ENCODE results near the gene PCMT1. TPM values are rescaled to one million over a fixed set of nuclear protein-coding genes. Genes with fewer than 3 reads are reported as not detected.

Gene PCMT1
- total and polyA plus RNA-seq, 2 donors (not counting 1 experiment from before 2014, with no cell fraction given) = 30.3 to 46.4 TPM

DNA sequence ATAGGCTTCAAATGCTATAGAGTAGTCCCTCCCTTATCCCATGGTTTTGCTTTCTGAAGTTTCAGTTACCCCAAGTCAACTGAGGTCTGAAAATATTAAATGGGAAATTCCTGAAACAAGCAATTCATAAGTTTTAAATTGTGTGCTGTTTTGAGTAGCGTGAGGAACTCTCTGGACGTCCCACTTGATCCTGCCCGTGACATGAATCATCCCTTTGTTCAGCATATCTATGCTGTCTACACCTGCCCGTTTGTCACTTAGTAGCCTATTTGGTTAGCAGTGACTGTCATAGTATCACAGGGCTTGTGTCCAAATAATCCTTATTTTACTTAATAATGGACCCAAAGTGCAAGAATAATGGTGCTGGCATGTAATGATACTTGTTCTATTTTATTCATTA is 5.0 kb downstream of the PCMT1 start:
- ATAC-seq (ENCODE audit: low read depth) (no peak), DNase-seq (no peak)
- H2AFZ ChIP-seq (ENCODE audit: insufficient read depth, low read depth, low read length, poor library complexity, severe bottlenecking) = no peak overlapping the region
- CTCF ChIA-PET = no interaction called here
- H3K27ac ChIP-seq (ENCODE audit: low read length in 2 of 2) = no peak overlapping the region
- no peak overlapping the region for H3K9ac ChIP-seq (ENCODE audit: low read length)
- POLR2A ChIA-PET = no interaction called here
- TF ChIP-seq, protein P1, sequence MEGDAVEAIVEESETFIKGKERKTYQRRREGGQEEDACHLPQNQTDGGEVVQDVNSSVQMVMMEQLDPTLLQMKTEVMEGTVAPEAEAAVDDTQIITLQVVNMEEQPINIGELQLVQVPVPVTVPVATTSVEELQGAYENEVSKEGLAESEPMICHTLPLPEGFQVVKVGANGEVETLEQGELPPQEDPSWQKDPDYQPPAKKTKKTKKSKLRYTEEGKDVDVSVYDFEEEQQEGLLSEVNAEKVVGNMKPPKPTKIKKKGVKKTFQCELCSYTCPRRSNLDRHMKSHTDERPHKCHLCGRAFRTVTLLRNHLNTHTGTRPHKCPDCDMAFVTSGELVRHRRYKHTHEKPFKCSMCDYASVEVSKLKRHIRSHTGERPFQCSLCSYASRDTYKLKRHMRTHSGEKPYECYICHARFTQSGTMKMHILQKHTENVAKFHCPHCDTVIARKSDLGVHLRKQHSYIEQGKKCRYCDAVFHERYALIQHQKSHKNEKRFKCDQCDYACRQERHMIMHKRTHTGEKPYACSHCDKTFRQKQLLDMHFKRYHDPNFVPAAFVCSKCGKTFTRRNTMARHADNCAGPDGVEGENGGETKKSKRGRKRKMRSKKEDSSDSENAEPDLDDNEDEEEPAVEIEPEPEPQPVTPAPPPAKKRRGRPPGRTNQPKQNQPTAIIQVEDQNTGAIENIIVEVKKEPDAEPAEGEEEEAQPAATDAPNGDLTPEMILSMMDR (IDR thresholded peaks at IDR 0.05) = no peak
- Mint-ChIP-seq H3K4me1 (peaks cover 20% of the 10 kb centered on the region), H3K4me3 (no peak overlapping the region), H3K27me3 (no peaks in the 10 kb centered on the region), H3K9me3 (ENCODE audit: insufficient read depth) (no peaks in the 10 kb centered on the region), H3K27ac (no peak overlapping the region)
- no peaks in the 10 kb centered on the region for H3K27me3 ChIP-seq (replicated peaks in 1 of 4; ENCODE audit: control extremely low read depth in 1 of 4, control insufficient read depth in 3 of 4, insufficient read depth in 4 of 4, low read length in 3 of 4)
- H3K36me3 ChIP-seq (replicated peaks in 1 of 2; ENCODE audit: control extremely low read depth in 1 of 2, control insufficient read depth in 1 of 2, extremely low read depth in 1 of 2, insufficient read depth in 2 of 2, low read length in 1 of 2) = no peaks in the 10 kb centered on the region
- H3K4me1 ChIP-seq (ENCODE audit: control insufficient read depth in 2 of 2, insufficient read depth in 2 of 2, low read length in 2 of 2) = peaks cover 17 to 18% of the 10 kb centered on the region in 2 donors
- H4K20me1 ChIP-seq (ENCODE audit: control insufficient read depth, insufficient read depth, low read length, poor library complexity, severe bottlenecking) = peaks cover 43% of the 10 kb centered on the region
- WGBS (ENCODE audit: insufficient coverage) = 100% methylated on average over 3 of the region's 4 CpGs
- H3K4me3 ChIP-seq (ENCODE audit: control extremely low read depth in 1 of 5, extremely low read depth in 1 of 5, insufficient read depth in 1 of 5, low read depth in 2 of 5, low read length in 4 of 5) = no peak overlapping the region
- intact Hi-C loops (cut with micrococcal nuclease) = no loop called here
- H3K79me2 ChIP-seq (ENCODE audit: control insufficient read depth, insufficient read depth, low read length) = peaks cover 86% of the 10 kb centered on the region
- H3K4me2 ChIP-seq (replicated peaks; ENCODE audit: low read depth, low read length, poor library complexity, severe bottlenecking) = no peak overlapping the region
- no peaks in the 10 kb centered on the region for H3K9me3 ChIP-seq (ENCODE audit: control extremely low read depth in 1 of 3, control insufficient read depth in 2 of 3, insufficient read depth in 1 of 3, low read length in 2 of 3)

DNA sequence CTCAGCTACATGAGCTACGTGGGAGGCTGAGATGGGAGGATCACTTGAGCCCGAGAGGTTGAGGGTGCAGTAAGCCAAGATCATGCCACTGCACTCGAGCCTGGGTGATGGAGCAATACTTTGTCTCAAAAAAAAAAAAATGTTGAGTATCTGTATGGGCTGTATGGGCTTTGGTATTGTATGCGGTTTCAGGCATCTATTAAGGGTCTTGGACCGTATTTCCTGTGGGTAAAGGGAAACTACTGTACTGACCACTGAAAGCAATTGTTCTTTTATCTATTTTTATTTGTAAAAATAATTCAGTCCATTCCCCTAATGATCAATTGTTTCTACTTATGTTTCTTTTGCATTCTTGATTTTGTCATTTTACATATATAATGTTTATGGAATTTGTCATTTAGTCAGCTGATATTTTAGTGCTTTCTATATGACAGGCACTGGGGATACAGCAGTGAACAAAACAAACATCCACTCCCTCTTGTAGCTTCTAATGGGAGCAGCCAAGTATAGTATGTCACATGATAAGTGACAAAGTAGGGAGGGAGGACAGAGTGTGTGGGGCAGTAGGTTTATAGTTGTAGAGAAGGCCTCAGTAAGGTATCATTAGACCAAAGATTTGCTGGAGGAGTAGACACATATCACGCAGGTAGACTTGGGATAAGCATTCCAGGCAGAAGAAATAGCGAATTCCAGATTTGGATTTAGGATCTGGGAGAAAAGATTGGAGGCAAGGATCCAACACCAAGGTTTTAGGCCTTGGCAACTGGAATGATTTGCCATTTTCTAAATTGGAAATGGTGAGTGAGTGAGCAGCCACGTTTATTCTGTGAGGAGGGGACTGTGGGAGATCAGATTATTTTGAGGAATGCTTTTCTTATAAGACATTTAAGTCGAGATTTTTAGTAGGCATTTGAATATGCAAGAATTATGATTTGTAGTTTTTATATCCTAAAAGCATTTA is 6.0 kb downstream of the PCMT1 start:
- Mint-ChIP-seq H3K4me1 (peaks cover 23% of the 10 kb centered on the region), H3K9me3 (ENCODE audit: insufficient read depth) (no peaks in the 10 kb centered on the region), H3K4me3 (no peak overlapping the region), H3K27ac (no peak overlapping the region), H3K27me3 (no peaks in the 10 kb centered on the region)
- H4K20me1 ChIP-seq (ENCODE audit: control insufficient read depth, insufficient read depth, low read length, poor library complexity, severe bottlenecking) = peaks cover 40% of the 10 kb centered on the region
- H3K9me3 ChIP-seq (ENCODE audit: control extremely low read depth in 1 of 3, control insufficient read depth in 2 of 3, insufficient read depth in 1 of 3, low read length in 2 of 3) = no peaks in the 10 kb centered on the region
- no peak for DNase-seq
- H3K27ac ChIP-seq (ENCODE audit: low read length in 2 of 2) = no peak overlapping the region
- no peak overlapping the region for H2AFZ ChIP-seq (ENCODE audit: insufficient read depth, low read depth, low read length, poor library complexity, severe bottlenecking)
- intact Hi-C loops (cut with micrococcal nuclease) = no loop called here
- 92% methylated on average over 6 of the region's 9 CpGs for WGBS (ENCODE audit: insufficient coverage)
- H3K9ac ChIP-seq (ENCODE audit: low read length) = no peak overlapping the region
- H3K27me3 ChIP-seq (replicated peaks in 1 of 4; ENCODE audit: control extremely low read depth in 1 of 4, control insufficient read depth in 3 of 4, insufficient read depth in 4 of 4, low read length in 3 of 4) = no peaks in the 10 kb centered on the region
- no peak for TF ChIP-seq EZH2 (IDR thresholded peaks at IDR 0.05; ENCODE audit: borderline replicate concordance, insufficient read depth, low read depth, low read length, poor library complexity, severe bottlenecking)
- TF ChIP-seq, protein P1 (IDR thresholded peaks at IDR 0.05) = no peak
- no peak overlapping the region for H3K4me2 ChIP-seq (replicated peaks; ENCODE audit: low read depth, low read length, poor library complexity, severe bottlenecking)
- H3K36me3 ChIP-seq (replicated peaks in 1 of 2; ENCODE audit: control extremely low read depth in 1 of 2, control insufficient read depth in 1 of 2, extremely low read depth in 1 of 2, insufficient read depth in 2 of 2, low read length in 1 of 2) = peaks cover 4 to 5% of the 10 kb centered on the region in 2 experiments
- peaks cover 9 to 13% of the 10 kb centered on the region in 2 donors for H3K4me1 ChIP-seq (ENCODE audit: control insufficient read depth in 2 of 2, insufficient read depth in 2 of 2, low read length in 2 of 2)
- CTCF ChIA-PET = interaction anchor here (0.6 kb wide), 1 partner anchor 10 kb away, joined by 3 read pairs; no protein-coding TSS in a partner anchor
- no peak for ATAC-seq (ENCODE audit: low read depth)
- POLR2A ChIA-PET = no interaction called here
- H3K79me2 ChIP-seq (ENCODE audit: control insufficient read depth, insufficient read depth, low read length) = peaks cover 86% of the 10 kb centered on the region
- no peak overlapping the region for H3K4me3 ChIP-seq (ENCODE audit: control extremely low read depth in 1 of 5, extremely low read depth in 1 of 5, insufficient read depth in 1 of 5, low read depth in 2 of 5, low read length in 4 of 5)
